ENCODE data around the gene FKBP9. TPM values are rescaled to one million over a fixed set of nuclear protein-coding genes. Genes with fewer than 3 reads are reported as not detected.

FKBP9 gene
- polyA plus RNA-seq, 1 donor (not counting 4 experiments of a cell fraction or from before 2014, with no cell fraction given) = 92.2 TPM

DNA sequence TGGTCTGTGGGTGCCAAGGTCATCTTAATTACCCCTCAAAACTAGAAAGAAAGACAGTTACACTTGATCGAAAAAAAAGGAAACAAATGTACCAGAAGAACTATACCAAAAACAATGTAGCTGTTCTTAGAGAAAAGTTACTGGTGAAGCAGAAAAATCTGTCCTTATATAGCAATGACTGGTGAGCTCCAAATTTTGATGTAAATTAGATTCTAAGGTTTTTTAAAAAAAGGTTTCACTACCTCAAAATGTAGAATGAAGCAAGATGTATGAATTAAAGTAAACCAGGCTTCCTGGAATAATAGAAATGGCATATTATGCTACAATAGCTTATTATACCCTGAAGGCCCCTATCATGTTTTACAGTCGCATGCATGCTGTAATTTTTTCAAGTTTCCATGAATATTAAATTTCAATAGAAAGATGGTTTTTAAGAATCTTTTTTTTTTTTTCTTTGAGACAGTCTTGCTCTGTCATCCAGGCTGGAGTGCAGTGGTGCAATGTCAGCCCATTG, 28.4 kb upstream of the FKBP9 start:
- Histone ChIP-seq H4K20me1 (ENCODE audit: control insufficient read depth, extremely low read depth, insufficient read depth, low read length) (no peaks in the 10 kb centered on the region), H3K4me3 (ENCODE audit: control insufficient read depth in 2 of 3, extremely low read depth in 1 of 3, insufficient read depth in 2 of 3, low read depth in 1 of 3, low read length in 3 of 3) (no peak overlapping the region), H3K4me1 (ENCODE audit: control insufficient read depth, extremely low read depth, insufficient read depth, low read length) (no peaks in the 10 kb centered on the region), H2AFZ (ENCODE audit: control insufficient read depth, low read length) (no peak overlapping the region), H3K79me2 (ENCODE audit: control insufficient read depth, insufficient read depth, low read length) (peaks cover 6% of the 10 kb centered on the region), H3K9me1 (ENCODE audit: control insufficient read depth, extremely low read depth, insufficient read depth, low read length) (no peaks in the 10 kb centered on the region), H3K36me3 (ENCODE audit: control insufficient read depth in 2 of 2, extremely low read depth in 1 of 2, insufficient read depth in 2 of 2, low read length in 2 of 2) (peaks cover 12 to 32% of the 10 kb centered on the region in 2 experiments), H3K9ac (ENCODE audit: control insufficient read depth, extremely low read depth, insufficient read depth, low read length) (no peak overlapping the region), H3K27me3 (ENCODE audit: control insufficient read depth, extremely low read depth, insufficient read depth, low read length) (no peaks in the 10 kb centered on the region), H3K4me2 (ENCODE audit: control insufficient read depth, extremely low read depth, insufficient read depth, low read depth, low read length) (no peak overlapping the region), H3K27ac (ENCODE audit: control insufficient read depth, insufficient read depth, low read length) (no peak overlapping the region), H3K9me3 (ENCODE audit: control insufficient read depth, low read depth, low read length) (no peaks in the 10 kb centered on the region)
- FAIRE-seq (no peak), DNase-seq (ENCODE audit: low read depth, low spot score) (no peak)
- dilution Hi-C loops (cut with MboI; ENCODE audit: extremely low pct_ligation_motif_present, low sequenced_read_pairs) = no loop called here
- TF ChIP-seq EZH2 (IDR thresholded peaks at IDR 0.05; ENCODE audit: low read length) = no peak
- TF ChIP-seq, protein P1, sequence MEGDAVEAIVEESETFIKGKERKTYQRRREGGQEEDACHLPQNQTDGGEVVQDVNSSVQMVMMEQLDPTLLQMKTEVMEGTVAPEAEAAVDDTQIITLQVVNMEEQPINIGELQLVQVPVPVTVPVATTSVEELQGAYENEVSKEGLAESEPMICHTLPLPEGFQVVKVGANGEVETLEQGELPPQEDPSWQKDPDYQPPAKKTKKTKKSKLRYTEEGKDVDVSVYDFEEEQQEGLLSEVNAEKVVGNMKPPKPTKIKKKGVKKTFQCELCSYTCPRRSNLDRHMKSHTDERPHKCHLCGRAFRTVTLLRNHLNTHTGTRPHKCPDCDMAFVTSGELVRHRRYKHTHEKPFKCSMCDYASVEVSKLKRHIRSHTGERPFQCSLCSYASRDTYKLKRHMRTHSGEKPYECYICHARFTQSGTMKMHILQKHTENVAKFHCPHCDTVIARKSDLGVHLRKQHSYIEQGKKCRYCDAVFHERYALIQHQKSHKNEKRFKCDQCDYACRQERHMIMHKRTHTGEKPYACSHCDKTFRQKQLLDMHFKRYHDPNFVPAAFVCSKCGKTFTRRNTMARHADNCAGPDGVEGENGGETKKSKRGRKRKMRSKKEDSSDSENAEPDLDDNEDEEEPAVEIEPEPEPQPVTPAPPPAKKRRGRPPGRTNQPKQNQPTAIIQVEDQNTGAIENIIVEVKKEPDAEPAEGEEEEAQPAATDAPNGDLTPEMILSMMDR (optimal IDR thresholded peaks at IDR 0.05 in 1 of 3, IDR thresholded peaks at IDR 0.05 in 1 of 3, conservative IDR thresholded peaks at IDR 0.05 in 1 of 3; ENCODE audit: extremely low read depth in 1 of 3, insufficient read depth in 2 of 3, low read length in 3 of 3) = no peak

DNA sequence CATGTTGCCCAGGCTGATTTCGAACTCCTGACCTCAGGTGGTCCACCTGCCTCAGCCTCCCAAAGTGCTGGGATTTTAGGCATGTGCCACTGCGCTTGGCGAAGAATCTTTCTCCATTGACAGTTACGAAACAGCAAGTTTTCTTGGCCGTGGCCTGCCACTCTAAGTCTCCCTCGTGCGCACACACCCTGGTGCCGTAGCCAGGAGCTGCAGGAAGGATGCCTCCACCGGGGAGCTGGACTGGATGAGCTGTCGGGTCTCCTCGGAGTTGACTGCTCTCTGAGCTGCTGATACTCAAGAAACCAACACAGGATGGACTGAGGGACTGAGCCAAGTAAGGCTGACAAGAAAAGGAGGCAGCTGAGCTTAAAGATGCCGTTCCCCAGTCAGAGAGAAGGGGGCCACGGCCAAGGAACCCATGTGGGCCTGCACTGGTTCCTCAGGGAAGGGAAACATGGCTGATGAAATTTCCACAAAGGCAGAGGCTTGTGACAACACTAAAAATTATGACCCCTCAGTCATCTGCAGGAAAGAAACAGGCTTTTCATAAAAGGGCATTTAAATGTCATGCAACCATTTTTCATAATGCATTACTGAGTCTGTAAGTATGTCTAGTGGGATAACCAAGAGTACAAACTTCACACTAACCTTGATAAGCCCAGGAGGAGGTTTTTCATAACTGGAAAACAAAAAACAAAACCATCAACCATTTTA, 27.7 kb upstream of the FKBP9 start:
- H3K9me3 ChIP-seq (ENCODE audit: control insufficient read depth, low read depth, low read length) = no peaks in the 10 kb centered on the region
- FAIRE-seq (no peak), DNase-seq (ENCODE audit: low read depth, low spot score) (no peak)
- no peak overlapping the region for H3K27ac ChIP-seq (ENCODE audit: control insufficient read depth, insufficient read depth, low read length)
- H3K9me1 ChIP-seq (ENCODE audit: control insufficient read depth, extremely low read depth, insufficient read depth, low read length) = no peaks in the 10 kb centered on the region
- no peak overlapping the region for H3K9ac ChIP-seq (ENCODE audit: control insufficient read depth, extremely low read depth, insufficient read depth, low read length)
- peaks cover 12 to 31% of the 10 kb centered on the region in 2 experiments for H3K36me3 ChIP-seq (ENCODE audit: control insufficient read depth in 2 of 2, extremely low read depth in 1 of 2, insufficient read depth in 2 of 2, low read length in 2 of 2)
- peaks cover 6% of the 10 kb centered on the region for H3K79me2 ChIP-seq (ENCODE audit: control insufficient read depth, insufficient read depth, low read length)
- no peaks in the 10 kb centered on the region for H3K4me1 ChIP-seq (ENCODE audit: control insufficient read depth, extremely low read depth, insufficient read depth, low read length)
- no peaks in the 10 kb centered on the region for H3K27me3 ChIP-seq (ENCODE audit: control insufficient read depth, extremely low read depth, insufficient read depth, low read length)
- no peak overlapping the region for H3K4me2 ChIP-seq (ENCODE audit: control insufficient read depth, extremely low read depth, insufficient read depth, low read depth, low read length)
- H4K20me1 ChIP-seq (ENCODE audit: control insufficient read depth, extremely low read depth, insufficient read depth, low read length) = no peaks in the 10 kb centered on the region
- no peak overlapping the region for H3K4me3 ChIP-seq (ENCODE audit: control insufficient read depth in 2 of 3, extremely low read depth in 1 of 3, insufficient read depth in 2 of 3, low read depth in 1 of 3, low read length in 3 of 3)
- no peak overlapping the region for H2AFZ ChIP-seq (ENCODE audit: control insufficient read depth, low read length)
- dilution Hi-C loops (cut with MboI; ENCODE audit: extremely low pct_ligation_motif_present, low sequenced_read_pairs) = no loop called here
- TF ChIP-seq EZH2 (IDR thresholded peaks at IDR 0.05; ENCODE audit: low read length) = no peak
- TF ChIP-seq, protein P1 (optimal IDR thresholded peaks at IDR 0.05 in 1 of 3, IDR thresholded peaks at IDR 0.05 in 1 of 3, conservative IDR thresholded peaks at IDR 0.05 in 1 of 3; ENCODE audit: extremely low read depth in 1 of 3, insufficient read depth in 2 of 3, low read length in 3 of 3) = no peak

Data from keratinocyte (primary cell).